Stimulated activated CD8-positive, alpha-beta memory T cell treated with anti-CD3 and anti-CD28 coated beads, Interleukin-7, amount 100 ng/mL, for 1 hour (primary cell): ENCODE data around the gene MCOLN3.
"Not testable (repeated sequence)": the region's sequence is repeated elsewhere in the genome, so short reads cannot be mapped to it uniquely, and the experiment has no call there.

Experiments
- DNase-seq, 2 donors: peaks; one replicate each; pipeline ENCODE4 v3.0.0-alpha.2; 2020; ENCODE audit warnings: low read depth in 2 of 2

Gene MCOLN3

GRCh38 chr1:85049735-85050166 lies 1.5 kb upstream of the MCOLN3 start:
- DNase-seq: no peak

DNA sequence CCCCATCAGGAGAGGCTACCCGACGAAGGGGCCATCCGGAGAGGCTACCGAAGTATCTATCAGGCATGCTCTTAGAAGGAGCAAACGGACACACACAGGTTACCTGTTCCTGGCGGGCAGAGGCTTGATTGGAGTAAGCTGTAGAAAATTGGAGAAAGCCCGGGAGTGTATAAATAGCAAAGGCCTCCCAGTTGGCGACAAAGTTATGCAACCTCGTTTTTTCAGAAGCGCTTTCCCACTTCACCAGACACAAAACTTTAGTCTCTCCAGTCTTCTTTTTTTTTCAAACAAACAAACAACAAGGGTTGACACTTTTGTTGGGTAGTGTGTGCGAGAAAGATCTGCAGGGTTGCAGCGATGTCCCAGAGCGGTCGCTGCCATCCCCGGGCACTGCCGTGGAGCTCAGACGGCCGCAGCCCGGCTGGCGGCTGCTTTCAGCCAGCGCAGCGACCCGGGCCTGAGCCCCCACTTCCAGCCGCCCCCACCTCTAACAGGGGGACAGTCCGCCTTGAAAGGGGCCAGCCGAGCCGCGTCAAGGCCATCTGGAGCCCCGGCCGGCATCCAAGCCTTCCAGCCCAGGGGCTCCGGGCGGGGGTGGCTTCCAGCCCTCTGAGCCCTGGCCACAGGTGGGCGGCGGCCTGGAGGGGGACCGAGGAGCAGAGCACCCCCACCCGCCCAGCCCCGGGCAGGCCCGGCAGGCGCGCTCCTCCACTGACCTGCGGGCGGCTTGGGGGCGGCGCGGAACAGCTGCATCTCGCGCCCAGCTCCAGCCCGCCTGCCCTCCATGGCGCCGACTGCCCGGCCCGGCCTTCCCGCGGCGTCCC lies 616 bp downstream of the MCOLN3 start:
- no peak for DNase-seq

DNA sequence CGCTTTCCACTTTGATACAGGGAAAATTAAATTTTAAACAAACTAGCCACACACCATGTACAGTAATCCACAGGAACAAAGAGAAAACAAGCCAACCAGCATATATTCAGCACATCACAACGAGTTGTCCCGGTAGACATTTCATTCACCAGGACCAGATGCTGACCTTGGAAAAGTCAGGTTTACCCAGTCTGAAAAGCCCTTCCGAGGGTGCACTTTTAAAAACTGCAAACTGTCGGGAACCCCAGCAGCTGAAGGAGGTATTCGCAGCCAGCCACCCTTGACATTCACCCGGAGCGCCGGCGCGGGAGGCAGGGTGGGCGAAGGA lies 1.2 kb downstream of the MCOLN3 start:
- DNase-seq: no peak

- no peak for DNase-seq
Measured at GRCh38 chr1:85042413-85042812, 5.9 kb downstream of the MCOLN3 start.

DNA sequence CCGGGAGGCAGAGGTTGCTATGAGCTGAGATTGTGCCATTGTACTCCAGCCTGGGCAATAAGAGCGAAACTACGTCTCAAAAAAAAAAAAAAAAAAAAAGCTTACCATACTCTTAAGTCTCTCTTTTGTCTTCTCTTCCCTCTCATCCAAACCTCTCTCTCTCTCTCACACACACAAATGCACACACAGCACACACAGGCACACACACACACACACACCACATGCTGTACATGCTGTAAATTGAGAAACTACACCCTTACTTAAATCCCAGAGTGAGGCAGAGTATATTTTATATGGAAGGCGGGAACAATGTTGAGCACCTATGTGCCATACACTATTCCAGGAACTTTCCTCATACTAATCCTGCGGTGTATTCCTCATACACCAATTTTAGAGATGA lies 6.5 kb downstream of the MCOLN3 start:
- DNase-seq: no peak

- DNase-seq: no peak
Measured at GRCh38 chr1:85033221-85033620, 15.1 kb downstream of the MCOLN3 start.

DNA sequence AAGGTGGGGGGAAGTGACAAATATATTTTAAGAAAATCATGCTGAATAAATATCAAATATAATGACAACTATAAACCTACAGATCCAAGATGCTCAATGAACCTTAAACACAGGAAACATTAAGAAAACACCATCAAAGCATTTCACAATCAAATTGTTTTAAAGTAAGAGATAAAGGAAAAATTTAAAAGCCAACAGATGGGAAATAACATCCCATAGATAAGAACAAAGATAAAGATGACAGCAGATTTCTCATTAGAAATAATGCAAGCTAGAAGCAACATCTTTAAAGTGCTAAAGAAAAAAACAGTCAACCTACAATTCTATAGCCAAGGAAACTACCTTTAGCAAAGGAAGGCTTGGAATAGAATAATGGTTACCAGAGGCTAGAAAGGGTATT lies 17.8 kb downstream of the MCOLN3 start:
- no peak for DNase-seq

DNA sequence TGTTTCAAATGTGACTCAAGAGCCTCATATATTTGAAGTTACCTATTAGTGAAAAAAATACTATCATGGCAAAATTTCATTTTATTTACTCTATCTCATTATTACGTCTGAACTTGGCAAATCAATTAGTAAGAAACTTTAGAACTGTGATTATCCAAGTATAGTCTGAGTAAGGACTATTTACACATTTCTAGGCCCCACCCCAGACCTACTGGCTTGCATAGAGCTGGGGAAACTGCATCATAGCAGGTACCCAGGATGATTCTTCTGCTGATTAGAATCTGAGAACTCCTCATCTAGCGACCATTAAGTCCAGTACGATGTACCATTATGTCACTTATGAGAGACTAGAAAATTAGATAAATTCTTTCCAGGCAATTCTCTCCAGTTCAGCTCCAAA lies 20.1 kb downstream of the MCOLN3 start:
- no peak for DNase-seq

GRCh38 chr1:85027242-85027983 lies 20.9 kb downstream of the MCOLN3 start:
- no peak for DNase-seq

DNA sequence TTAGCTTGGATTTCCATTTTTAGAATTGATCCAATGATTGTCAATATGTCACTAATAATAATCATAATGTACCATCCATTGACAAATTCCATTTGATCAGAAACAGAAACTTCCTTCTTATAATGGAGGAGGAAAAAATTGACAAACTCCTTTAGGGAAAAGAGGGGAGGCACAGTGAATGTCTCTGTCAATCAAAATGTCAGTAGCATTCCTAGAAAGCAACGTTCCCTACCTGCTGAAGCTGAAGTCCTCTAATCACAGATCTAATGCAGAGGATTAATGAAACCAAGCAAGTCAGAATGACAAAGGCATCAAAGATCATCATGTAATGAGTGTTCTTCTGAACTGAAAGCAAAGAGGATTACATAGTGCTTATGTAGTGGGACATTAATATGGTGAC lies 22.4 kb downstream of the MCOLN3 start:
- no peak for DNase-seq

DNA sequence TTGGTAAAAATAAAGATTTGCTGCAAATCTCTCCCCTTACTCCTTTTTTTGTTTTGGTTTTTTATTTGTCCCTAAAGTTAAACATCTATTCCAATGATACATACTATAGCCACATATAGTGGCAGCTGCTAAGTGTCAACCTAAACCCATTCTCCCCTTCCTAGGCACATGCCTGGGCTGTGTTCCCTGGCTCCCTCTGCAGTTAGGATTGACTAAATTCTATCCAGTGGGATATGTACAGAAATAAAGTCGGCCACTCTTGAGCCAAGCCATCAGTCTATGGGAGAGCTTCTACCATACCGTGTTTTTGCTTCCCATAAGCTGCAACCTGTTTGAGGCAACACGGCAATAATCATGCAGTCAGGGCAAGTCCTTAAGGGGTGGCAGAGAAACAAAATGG lies 23.6 kb downstream of the MCOLN3 start:
- no peak for DNase-seq

- no peak for DNase-seq
Measured at GRCh38 chr1:85022700-85023099, 25.6 kb downstream of the MCOLN3 start.

DNA sequence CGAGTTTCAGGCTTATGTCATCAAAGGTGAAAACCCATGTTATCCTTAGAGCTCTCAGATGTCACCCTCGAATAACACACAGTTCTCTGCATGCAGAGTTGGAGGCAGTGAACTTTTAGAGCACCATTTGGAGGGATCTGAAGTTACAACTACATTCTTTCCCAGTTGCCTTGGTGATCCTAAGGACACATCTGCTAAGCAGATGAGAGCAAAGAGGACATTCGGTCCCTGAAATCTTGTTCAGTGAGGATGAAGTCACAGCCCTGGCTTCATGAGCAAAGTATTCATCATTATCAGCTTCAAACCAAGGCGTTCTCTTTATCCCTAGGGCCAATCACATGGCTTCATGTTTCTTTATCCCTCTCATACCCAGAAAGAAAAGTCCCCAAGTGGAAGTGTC lies 28.3 kb downstream of the MCOLN3 start:
- DNase-seq: no peak

- no peak for DNase-seq
Measured at GRCh38 chr1:85015826-85016225, 32.5 kb downstream of the MCOLN3 start.

GRCh38 chr1:85005641-85006040 lies 42.7 kb downstream of the MCOLN3 start:
- DNase-seq: not testable (repeated sequence)

DNA sequence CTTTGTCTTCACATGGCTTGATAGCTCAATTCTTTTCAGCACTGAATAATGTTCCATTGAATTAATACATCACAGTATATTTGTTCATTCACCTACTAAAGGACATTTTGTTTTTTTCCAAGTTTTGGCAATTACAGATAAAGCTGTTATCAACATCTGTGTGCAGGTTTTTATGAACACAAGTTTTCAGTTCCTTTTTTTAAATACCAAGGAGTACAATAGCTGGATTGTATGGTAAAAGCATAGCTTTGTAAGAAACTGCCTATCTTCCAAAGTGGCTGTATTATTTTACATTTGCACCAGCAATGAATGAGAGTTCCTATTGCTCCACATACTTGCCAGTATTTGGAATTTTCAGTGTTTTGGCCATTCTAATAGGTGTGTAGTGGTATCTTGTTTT lies 46.6 kb downstream of the MCOLN3 start:
- DNase-seq: no peak

GRCh38 chr1:84998642-84999280 lies 49.5 kb downstream of the MCOLN3 start:
- DNase-seq: peak in 1 of 2 donors; percentile 31

GRCh38 chr1:84997667-84998600 lies 50.4 kb downstream of the MCOLN3 start:
- DNase-seq: no peak

- DNase-seq: peak in 1 of 2 donors; percentile 20
Measured at GRCh38 chr1:84996846-84997666, 51.2 kb downstream of the MCOLN3 start, which contains the start of gene MCOLN2. TSS of gene MCOLN2 (minus strand) at chr1:84997113. CDS start at chr1:84996872, 241 bp downstream.

DNA sequence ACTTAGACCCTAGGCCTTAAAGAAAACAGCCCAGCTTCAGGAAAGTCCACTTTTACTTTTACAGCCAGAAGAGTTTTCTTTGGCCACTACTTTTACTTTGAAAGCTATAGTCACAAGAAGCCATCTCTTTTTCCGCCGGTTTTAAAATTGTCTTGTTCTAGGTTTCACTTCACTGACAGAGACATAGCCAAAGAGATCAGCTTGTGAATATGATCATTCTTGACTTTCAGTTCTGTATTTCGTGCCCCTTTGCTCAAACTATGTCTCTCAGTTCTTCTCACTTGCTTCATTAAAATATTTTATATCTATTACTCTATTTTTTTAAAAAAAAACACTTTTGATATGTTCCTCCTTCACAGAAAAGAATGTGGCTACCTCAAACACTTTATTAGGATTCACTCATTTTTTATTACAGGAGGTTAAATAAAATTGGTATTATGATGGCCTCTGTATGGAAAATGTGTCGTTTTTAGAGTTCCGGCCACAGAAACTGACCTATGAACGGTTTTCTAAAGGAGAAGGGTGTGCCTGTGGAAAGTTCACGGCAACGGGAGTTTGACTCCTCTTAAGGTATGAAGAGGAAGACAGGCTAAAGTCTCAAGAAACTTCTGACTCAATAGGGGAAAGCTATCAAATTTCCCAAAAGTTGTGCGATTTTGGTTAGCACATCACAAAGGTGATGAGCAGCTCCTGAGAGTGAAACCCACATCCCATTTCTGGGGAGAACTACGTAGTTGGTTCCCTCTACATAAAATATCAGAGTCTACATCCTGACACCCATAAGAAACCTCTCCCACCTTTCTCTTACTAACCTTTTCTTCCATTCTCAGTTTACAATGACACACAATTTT lies 52.6 kb downstream of the MCOLN3 start:
- no peak for DNase-seq
